ENCODE results near the gene AGL.

GRCh38 chr1:99877568-99877967, 27.4 kb downstream of the AGL start:
- no peak for TF ChIP-seq ZNF331 (CRISPR knock-in tag; IDR thresholded peaks at IDR 0.05; ENCODE audit: low read depth)
- no peak for TF ChIP-seq CTCF (conservative IDR thresholded peaks at IDR 0.05; ENCODE audit: low read depth in 2 of 2)
- TF ChIP-seq POLR2AphosphoS5 (IDR thresholded peaks at IDR 0.05; ENCODE audit: low read depth): no peak
- no peak for TF ChIP-seq JUNB (IDR thresholded peaks at IDR 0.05; ENCODE audit: unreplicated experiment)
- no peak for TF ChIP-seq EZH2 (IDR thresholded peaks at IDR 0.05; ENCODE audit: low read depth, unreplicated experiment)
- no peak for TF ChIP-seq CREB1 (CRISPR knock-in tag; IDR thresholded peaks at IDR 0.05; ENCODE audit: low read depth)
- TF ChIP-seq STAT1 (IDR thresholded peaks at IDR 0.05; ENCODE audit: unreplicated experiment): no peak
- TF ChIP-seq EZH2phosphoT487 (IDR thresholded peaks at IDR 0.05; ENCODE audit: unreplicated experiment): no peak
- TF ChIP-seq, protein P1, sequence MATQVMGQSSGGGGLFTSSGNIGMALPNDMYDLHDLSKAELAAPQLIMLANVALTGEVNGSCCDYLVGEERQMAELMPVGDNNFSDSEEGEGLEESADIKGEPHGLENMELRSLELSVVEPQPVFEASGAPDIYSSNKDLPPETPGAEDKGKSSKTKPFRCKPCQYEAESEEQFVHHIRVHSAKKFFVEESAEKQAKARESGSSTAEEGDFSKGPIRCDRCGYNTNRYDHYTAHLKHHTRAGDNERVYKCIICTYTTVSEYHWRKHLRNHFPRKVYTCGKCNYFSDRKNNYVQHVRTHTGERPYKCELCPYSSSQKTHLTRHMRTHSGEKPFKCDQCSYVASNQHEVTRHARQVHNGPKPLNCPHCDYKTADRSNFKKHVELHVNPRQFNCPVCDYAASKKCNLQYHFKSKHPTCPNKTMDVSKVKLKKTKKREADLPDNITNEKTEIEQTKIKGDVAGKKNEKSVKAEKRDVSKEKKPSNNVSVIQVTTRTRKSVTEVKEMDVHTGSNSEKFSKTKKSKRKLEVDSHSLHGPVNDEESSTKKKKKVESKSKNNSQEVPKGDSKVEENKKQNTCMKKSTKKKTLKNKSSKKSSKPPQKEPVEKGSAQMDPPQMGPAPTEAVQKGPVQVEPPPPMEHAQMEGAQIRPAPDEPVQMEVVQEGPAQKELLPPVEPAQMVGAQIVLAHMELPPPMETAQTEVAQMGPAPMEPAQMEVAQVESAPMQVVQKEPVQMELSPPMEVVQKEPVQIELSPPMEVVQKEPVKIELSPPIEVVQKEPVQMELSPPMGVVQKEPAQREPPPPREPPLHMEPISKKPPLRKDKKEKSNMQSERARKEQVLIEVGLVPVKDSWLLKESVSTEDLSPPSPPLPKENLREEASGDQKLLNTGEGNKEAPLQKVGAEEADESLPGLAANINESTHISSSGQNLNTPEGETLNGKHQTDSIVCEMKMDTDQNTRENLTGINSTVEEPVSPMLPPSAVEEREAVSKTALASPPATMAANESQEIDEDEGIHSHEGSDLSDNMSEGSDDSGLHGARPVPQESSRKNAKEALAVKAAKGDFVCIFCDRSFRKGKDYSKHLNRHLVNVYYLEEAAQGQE (IDR thresholded peaks at IDR 0.05; ENCODE audit: unreplicated experiment): no peak
- TF ChIP-seq NANOG (IDR thresholded peaks at IDR 0.05; ENCODE audit: borderline replicate concordance): no peak

Data from GM23338 (cell line).